GM21717 (cell line): ENCODE results near the gene E2F2.
A peak's percentile ranks its signal among the peaks of the same experiment; 100 is the strongest.
"Not testable (repeated sequence)": the region's sequence is repeated elsewhere in the genome, so short reads cannot be mapped to it uniquely, and the experiment has no call there.

ENCODE experiments used
- ATAC-seq: cut with Tn5 transposase; IDR thresholded peaks from one replicate; pipeline ENCODE4 v1.9.1; 2021; ENCODE audit warnings: mild to moderate bottlenecking, moderate library complexity; ENCODE audit not compliant: unreplicated experiment

Gene E2F2

GRCh38 chr1:23548704-23549143 is 17.7 kb upstream of the E2F2 start:
- no peak for ATAC-seq

- no peak for ATAC-seq
Observed at GRCh38 chr1:23546897-23547584, 16.0 kb upstream of the E2F2 start.

- ATAC-seq, result no peak
Observed at GRCh38 chr1:23545851-23546250, 14.8 kb upstream of the E2F2 start.

- no peak for ATAC-seq
Observed at GRCh38 chr1:23544444-23545389, 13.7 kb upstream of the E2F2 start.

GRCh38 chr1:23543707-23544443 is 12.8 kb upstream of the E2F2 start:
- no peak for ATAC-seq

- ATAC-seq, result not testable (repeated sequence)
Observed at GRCh38 chr1:23542940-23543339, 11.9 kb upstream of the E2F2 start.

- peak; percentile 81 for ATAC-seq
Observed at GRCh38 chr1:23539698-23540266, 8.7 kb upstream of the E2F2 start.

GRCh38 chr1:23537296-23537973 is 6.4 kb upstream of the E2F2 start:
- no peak for ATAC-seq

GRCh38 chr1:23533246-23534023 is 2.4 kb upstream of the E2F2 start:
- no peak for ATAC-seq

- no peak for ATAC-seq
Observed at GRCh38 chr1:23531562-23532094, 595 bp upstream of the E2F2 start.

- no peak for ATAC-seq
Observed at GRCh38 chr1:23530087-23530746, 816 bp downstream of the E2F2 start.

- no peak for ATAC-seq
Observed at GRCh38 chr1:23529146-23530086, 1.6 kb downstream of the E2F2 start.

GRCh38 chr1:23528250-23528978 is 2.6 kb downstream of the E2F2 start:
- no peak for ATAC-seq

- ATAC-seq, result no peak
Observed at GRCh38 chr1:23527900-23528249, 3.2 kb downstream of the E2F2 start.

- no peak for ATAC-seq
Observed at GRCh38 chr1:23527366-23527765, 3.7 kb downstream of the E2F2 start.

GRCh38 chr1:23526329-23527041 is 4.5 kb downstream of the E2F2 start:
- no peak for ATAC-seq
